NCI-H1092 (cell line): ENCODE results near the gene MYBBP1A.

Experiments
- DNase-seq: peaks from one replicate; lab custom pipeline; 2025; lab: John Stamatoyannopoulos, UW

Gene MYBBP1A

GRCh38 chr17:4565209-4566141 is 10.3 kb upstream of the MYBBP1A start:
- peak; percentile 71 for DNase-seq

DNA sequence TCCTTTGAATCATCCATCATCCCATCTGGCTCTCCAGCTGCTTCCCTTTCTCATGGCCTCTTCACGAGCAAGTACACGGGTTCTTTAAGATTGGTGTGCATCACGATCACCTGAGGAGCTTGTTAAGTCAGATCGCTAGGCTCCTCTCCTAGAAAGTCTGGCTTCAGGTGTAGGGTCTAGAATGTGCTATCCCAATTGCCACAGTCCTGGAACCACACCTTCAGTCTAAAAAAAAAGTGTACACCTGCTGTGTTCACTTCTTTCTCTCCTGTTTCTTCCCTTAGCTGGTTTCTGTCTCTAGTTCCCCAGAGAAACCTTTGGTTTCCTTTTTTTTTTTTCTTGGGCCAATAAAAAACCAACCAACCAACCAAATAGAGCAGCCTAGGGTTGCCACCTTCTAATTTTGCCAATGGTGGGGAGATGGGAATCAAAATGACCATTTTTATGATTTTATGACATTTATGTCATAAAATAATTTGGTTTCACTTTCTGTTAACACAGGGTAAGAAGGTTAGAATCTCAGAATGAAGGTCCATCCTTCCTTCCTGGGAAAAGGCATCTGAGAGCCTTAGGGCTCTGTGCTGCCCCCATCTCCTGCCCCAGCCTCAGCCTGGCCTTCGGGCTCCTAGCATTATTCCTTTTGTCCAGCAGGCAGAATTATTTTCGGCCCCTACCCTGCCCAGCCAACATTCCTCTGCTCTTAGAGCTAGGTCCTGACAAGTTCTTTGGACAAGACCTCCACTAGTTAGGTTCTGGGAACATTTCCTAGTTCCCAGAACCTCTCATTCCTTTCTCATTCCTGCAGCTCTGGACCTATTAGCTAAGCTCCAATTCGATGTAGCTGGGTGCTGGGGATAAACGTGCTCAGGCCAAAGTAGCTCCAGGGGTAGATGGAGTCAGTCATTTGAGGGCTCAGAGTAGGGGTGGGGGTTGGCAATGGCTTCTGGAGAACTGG is 7.1 kb upstream of the MYBBP1A start:
- no peak for DNase-seq

DNA sequence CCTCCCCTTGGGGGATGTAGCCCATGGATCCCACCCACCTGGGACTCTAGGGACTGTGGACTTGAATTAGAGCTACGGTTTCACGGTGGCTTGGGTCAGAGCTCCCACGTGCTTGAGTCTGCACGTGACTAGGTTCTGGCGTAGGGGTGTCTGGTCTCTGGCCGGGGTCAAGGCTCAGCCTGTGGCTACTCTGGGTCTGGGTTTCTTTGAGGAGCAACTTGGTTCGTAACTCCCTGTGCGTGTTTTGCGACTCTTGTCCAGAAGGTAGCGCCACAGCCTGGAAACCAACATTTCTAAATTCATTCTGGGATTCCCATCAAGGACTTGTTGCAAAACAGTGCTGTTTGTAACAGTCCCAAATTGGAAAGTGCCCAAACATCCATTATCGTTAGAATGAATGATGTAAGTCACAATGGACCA is 5.7 kb upstream of the MYBBP1A start:
- no peak for DNase-seq

DNA sequence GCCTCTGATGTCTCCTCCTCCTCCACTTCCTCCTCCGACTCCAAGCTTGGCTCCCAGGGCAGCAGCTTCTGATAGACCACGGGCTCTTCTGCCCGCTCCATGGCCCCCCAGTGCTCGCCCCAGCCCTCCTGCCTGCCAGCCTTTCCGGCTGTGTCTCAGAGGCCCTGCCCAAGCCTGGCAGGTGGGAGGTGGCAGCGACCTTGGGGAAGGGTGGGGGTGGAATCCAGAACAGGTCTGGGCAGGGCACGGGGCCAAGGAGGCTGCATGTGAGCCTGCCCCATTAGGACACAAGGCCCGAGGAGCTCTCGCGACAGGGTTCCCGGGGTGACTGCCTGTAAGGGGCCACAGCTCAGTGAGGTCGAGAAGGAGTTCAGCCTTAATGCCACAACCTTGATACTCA is 5.2 kb upstream of the MYBBP1A start, which contains the start of gene GGT6:
GGT6 (minus strand) TSS at position 157 of the 400 bp plus-strand sequence; CDS start at position 101, 56 bp downstream.
- no peak for DNase-seq

- DNase-seq, result no peak
Measured at GRCh38 chr17:4559966-4560365, 4.8 kb upstream of the MYBBP1A start.

- DNase-seq, result no peak
Measured at GRCh38 chr17:4559139-4559791, 4.1 kb upstream of the MYBBP1A start.

GRCh38 chr17:4558347-4558971 is 3.3 kb upstream of the MYBBP1A start:
- no peak for DNase-seq

- no peak for DNase-seq
Measured at GRCh38 chr17:4557626-4558346, 2.6 kb upstream of the MYBBP1A start.

GRCh38 chr17:4556996-4557395 is 1.8 kb upstream of the MYBBP1A start:
- DNase-seq, result no peak

GRCh38 chr17:4555873-4556759 is 932 bp upstream of the MYBBP1A start:
- no peak for DNase-seq

- DNase-seq, result no peak
Measured at GRCh38 chr17:4554441-4554996, 665 bp downstream of the MYBBP1A start.

DNA sequence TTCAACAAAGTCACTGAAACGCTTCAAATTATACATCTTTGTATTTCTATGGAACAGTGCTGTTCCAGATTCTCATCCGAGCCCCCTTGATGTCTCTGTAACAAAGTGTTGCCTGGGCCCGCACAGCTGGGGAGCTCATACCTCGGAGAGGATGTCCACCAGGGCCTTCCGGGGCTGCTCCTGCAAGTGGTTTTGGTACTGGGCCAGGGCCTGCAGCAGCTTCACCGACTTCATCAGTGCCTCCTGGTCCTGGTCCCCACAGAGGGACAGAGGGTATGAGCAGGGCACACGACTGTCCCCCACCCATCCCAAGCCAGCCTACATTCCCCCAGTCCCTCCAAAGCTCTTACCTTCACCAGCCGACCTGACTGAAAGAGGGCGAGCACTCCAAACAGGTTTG is 1.5 kb downstream of the MYBBP1A start:
- no peak for DNase-seq

- DNase-seq, result no peak
Measured at GRCh38 chr17:4551796-4552525, 3.2 kb downstream of the MYBBP1A start.

- DNase-seq, result no peak
Measured at GRCh38 chr17:4551141-4551540, 4.0 kb downstream of the MYBBP1A start.

- DNase-seq, result no peak
Measured at GRCh38 chr17:4550534-4551039, 4.6 kb downstream of the MYBBP1A start.

DNA sequence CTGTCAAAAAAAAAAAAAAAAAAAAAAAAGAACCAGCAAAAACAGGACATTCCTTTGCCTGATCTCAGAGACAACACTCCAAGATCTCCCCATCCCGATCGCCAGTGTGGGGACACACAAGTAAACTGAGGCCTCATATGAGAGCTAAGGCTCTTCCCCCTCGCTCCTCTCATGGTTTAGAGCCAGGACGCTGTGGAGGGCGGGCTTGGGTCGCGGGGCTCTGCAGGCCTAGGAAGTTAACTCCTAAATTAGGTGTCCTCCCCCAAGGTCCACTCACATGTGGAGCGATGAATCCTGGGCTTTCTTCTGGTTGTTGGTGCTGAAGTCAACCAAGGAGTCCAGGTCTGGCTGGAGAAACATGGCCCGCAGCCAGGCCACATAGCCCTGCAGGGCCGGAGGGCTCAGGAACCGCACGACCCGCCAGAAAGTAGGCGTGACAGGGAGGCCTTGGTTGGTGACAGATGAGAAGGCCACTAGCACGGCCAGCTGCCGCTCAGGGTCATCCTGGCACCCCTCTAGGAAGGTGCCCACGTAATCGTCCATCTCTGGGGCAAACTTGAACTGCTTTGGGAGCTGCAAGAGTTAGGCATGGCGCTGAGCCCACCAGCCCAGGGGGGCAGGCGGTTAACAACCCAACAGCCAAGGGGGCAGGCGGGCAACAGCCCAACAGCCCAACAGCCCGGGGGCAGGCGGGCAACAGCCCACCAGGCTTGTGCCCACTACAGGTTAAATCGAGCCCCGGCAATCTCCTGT is 5.2 kb downstream of the MYBBP1A start:
- no peak for DNase-seq

GRCh38 chr17:4548721-4549531 is 6.3 kb downstream of the MYBBP1A start:
- no peak for DNase-seq
